ENCODE data around the gene PTRHD1. TPM values are rescaled to one million over a fixed set of nuclear protein-coding genes. Genes with fewer than 3 reads are reported as not detected.

PTRHD1 gene
- total and polyA plus RNA-seq, 7 donors: 16.6 to 38.3 (median 27.1) TPM

GRCh38 chr2:24740142-24740541 is 53.0 kb downstream of the PTRHD1 start:
- H3K4me3 ChIP-seq: no peak overlapping the region
- no peak for DNase-seq
- intact Hi-C loops (cut with DNase I): loop anchor here in 1 of 2 donors (10.0 kb wide), 1 partner anchor 325 kb away; no protein-coding TSS in a partner anchor
- peaks cover 15% of the 10 kb centered on the region for H3K4me1 ChIP-seq
- no peak overlapping the region for H3K27ac ChIP-seq
- peaks cover 0 to 46% of the 10 kb centered on the region in 2 donors for H3K36me3 ChIP-seq (ENCODE audit: insufficient read depth in 1 of 2, low read depth in 1 of 2)
- TF ChIP-seq CTCF (IDR thresholded peaks at IDR 0.05): no peak
- WGBS, 3 donors: 82 to 87% (median 82%) methylated on average over 1 of the region's 1 CpG
- no peaks in the 10 kb centered on the region for H3K27me3 ChIP-seq (ENCODE audit: insufficient read depth in 3 of 3, low read length in 2 of 3)
- no peak for ATAC-seq
- H3K9me3 ChIP-seq: no peaks in the 10 kb centered on the region

Other genes with a start within 250 kb of the PTRHD1 start
- 1 to 10 TPM; 1.8 to 3.2 (median 2.4) TPM for gene CENPO, start within 50 bp of the PTRHD1 start, total RNA-seq
- gene CENPO, start within 50 bp of the PTRHD1 start, polyA plus RNA-seq: 1 to 10 TPM; 1.6 to 5.4 (median 2.9) TPM
- 10 to 100 TPM; 12.1 to 15.2 (median 12.9) TPM for gene ADCY3, start 126.8 kb upstream of the PTRHD1 start, total RNA-seq
- 1 to 10 TPM; 9.2 to 10.0 (median 9.5) TPM for gene ADCY3, start 126.8 kb upstream of the PTRHD1 start, polyA plus RNA-seq
- gene DNAJC27, start 178.6 kb upstream of the PTRHD1 start, total RNA-seq: 1 to 10 TPM; 4.6 to 8.2 (median 7.1) TPM
- gene DNAJC27, start 178.6 kb upstream of the PTRHD1 start, polyA plus RNA-seq: 1 to 10 TPM; 3.3 to 7.6 (median 4.2) TPM
- 10 to 100 TPM in 1 of 4 donors, 1 to 10 TPM in 3; 1.7 to 12.7 (median 4.0) TPM for gene EFR3B, start 248.7 kb upstream of the PTRHD1 start, total RNA-seq
- gene EFR3B, start 248.7 kb upstream of the PTRHD1 start, polyA plus RNA-seq: under 1 TPM; 0.59 to 0.88 (median 0.72) TPM